HG02623 (cell line): ENCODE measurements around the gene RBM25.
"Not testable (repeated sequence)": the region's sequence is repeated elsewhere in the genome, so short reads cannot be mapped to it uniquely, and the experiment has no call there.

ENCODE experiments used
- ATAC-seq: cut with Tn5 transposase; IDR thresholded peaks from one replicate; pipeline ENCODE4 v1.9.1; 2021; ENCODE audit warnings: moderate library complexity; ENCODE audit not compliant: unreplicated experiment

Gene RBM25

DNA sequence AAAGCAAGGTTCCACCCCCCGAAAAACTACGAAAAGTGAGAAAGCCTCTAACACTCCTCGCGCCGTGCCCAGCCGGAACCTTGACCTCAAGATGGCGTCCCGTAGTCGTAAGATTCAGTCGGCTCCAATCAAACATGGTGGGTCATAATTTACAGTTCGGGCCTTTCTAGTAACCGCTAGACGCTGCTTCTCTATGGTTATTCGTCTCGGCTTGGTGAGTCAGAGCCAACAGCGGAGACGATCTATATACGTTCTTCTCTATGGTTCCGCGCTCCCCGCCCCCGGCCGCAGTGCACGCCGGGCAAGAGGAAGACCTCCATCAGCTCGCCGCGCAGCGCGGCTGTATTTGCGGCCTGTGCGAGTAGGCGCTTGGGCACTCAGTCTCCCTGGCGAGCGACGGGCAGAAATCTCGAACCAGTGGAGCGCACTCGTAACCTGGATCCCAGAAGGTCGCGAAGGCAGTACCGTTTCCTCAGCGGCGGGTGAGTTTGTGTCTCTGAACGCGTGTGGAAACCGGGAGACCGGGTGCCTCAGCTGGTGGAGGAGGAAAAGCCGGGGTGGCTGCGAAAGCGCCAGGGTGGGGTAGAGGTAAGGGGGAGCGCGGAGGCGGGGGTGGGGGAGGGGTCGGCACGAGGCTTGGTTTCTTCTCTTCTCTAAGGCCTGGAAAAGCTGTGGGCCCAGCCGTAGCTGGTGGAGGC, at the start of gene RBM25:
TSS of gene RBM25 (plus strand) at position 311 of the 698 bp plus-strand sequence. CDS start 13,108 bp downstream, outside the sequence.
- ATAC-seq = peak; percentile 93

- not testable (repeated sequence) for ATAC-seq
Measured at GRCh38 chr14:73011189-73011588, 47.1 kb upstream of the RBM25 start.

- ATAC-seq = peak; percentile 47
Measured at GRCh38 chr14:73014105-73014504, 44.2 kb upstream of the RBM25 start.

DNA sequence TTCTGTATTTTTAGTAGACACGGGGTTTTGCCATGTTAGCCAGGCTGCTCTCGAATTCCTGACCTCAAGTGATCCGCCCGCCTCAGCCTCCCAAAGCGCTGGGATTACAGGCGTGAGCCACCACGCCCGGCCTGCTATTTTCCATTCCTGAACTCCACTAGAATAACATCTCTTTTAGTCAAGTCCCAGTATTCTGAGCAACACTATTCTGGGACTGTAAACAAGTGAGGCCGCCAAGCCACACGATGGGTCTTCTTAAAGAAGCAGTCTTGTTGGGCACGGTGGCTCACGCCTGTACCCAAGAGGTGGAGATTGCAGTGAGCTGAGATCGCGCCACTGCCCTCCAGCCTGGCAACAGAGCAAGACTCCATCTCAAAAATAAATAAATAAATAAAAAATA, 42.8 kb upstream of the RBM25 start:
- not testable (repeated sequence) for ATAC-seq

GRCh38 chr14:73016011-73016410, 42.3 kb upstream of the RBM25 start:
- ATAC-seq = not testable (repeated sequence)

DNA sequence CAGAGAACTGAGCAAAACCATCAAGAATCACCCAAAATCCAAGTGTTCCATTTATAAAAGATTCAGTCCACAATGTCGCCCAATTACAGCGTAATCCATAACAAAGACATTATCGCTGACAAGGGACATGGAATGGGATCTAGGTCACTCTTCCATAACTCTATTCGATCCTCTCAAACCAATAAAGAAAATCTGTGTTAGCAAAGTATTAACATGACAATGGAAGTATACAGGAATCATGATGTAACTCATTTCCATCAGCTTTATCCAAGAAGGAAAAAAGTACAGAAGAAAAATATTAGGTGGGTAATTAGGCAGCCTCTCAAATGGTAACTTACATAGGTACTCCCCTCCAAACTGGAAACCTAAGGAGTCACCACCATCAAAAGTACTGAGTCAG, 36.3 kb upstream of the RBM25 start:
- ATAC-seq = no peak

DNA sequence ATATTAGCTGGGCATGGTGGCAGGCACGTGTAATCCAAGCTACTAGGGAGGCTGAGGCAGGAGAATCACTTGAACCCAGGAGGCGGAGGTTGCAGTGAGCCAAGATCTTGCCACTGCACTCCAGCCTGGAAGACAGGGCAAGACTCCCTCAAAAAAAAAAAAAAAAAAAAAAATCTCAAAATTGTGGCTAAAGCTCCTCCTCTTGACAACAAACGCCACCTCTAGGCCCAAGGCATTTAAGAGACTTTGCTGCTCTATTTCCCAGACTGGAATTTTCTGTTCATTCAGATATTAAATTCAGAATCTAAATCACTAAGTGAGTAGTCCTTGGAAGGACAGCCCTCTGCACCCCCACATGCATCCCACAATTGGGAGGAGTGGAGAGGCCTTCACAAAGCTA, 32.8 kb upstream of the RBM25 start:
- ATAC-seq = no peak

GRCh38 chr14:73026243-73026844, 32.0 kb upstream of the RBM25 start:
- no peak for ATAC-seq

DNA sequence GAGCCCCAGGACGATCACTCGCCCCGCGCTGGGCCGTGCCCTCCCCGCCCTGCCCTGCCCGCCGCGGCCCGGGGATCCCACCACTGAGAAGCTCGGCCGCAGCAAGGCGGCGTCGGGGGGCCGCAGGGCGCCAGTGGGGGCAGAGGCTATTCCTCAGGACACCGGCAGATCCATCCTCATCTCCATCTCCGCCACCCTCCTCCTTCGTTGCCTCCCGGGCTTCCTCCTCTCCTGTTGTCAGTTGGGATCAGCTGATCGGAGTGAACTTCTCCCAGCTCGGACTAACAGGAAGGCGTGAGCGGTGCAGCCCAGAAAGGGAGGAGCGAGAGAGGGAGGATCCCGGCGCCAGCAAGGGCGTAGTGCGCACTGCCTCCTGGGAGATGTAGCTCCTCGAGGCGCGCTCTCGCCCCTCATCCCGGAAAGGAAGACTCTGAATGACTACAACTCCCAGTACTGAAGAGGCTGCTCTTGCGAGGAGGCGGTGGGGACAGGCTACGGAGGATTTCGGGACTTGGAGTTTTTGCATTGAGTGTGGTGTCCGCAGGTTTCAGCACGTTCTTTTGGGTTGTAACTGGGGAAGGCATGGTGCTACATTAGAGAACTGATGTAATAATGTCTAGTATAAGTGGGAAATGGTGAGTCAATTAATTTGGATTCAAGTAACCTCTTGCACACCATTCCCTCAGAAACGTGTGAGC, 31.3 kb upstream of the RBM25 start, which contains the start of gene ZFYVE1:
TSS of gene ZFYVE1 (minus strand) at position 262 of the 698 bp plus-strand sequence. CDS start 2,598 bp downstream, outside the sequence.
- ATAC-seq = peak; percentile 98

- no peak for ATAC-seq
Measured at GRCh38 chr14:73027546-73027945, 30.8 kb upstream of the RBM25 start.

DNA sequence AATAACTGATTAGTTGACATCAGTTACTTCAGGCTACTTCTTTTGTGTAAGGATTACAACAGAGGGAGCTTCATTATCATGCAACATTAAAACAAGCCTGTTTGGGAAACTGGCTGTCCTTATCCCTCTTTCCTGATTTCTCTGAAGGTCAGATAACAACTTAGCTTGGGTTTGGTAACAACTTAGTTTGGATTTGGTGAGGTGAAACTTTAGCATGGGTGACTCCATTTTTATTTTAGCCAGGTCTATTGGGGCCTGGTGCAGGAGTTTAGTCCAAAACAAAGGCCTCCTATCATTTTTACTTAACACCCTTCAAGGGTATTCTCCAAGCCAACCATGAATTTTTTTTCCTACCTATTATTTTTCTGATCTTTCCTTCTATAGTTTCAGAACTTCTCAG, 30.4 kb upstream of the RBM25 start:
- no peak for ATAC-seq

GRCh38 chr14:73036706-73037450, 21.5 kb upstream of the RBM25 start:
- ATAC-seq = not testable (repeated sequence)

GRCh38 chr14:73047808-73048207, 10.5 kb upstream of the RBM25 start:
- no peak for ATAC-seq

GRCh38 chr14:73049428-73049827, 8.9 kb upstream of the RBM25 start:
- no peak for ATAC-seq

- ATAC-seq = no peak
Measured at GRCh38 chr14:73055251-73055650, 3.1 kb upstream of the RBM25 start.

- no peak for ATAC-seq
Measured at GRCh38 chr14:73057944-73058223, 450 bp upstream of the RBM25 start.

DNA sequence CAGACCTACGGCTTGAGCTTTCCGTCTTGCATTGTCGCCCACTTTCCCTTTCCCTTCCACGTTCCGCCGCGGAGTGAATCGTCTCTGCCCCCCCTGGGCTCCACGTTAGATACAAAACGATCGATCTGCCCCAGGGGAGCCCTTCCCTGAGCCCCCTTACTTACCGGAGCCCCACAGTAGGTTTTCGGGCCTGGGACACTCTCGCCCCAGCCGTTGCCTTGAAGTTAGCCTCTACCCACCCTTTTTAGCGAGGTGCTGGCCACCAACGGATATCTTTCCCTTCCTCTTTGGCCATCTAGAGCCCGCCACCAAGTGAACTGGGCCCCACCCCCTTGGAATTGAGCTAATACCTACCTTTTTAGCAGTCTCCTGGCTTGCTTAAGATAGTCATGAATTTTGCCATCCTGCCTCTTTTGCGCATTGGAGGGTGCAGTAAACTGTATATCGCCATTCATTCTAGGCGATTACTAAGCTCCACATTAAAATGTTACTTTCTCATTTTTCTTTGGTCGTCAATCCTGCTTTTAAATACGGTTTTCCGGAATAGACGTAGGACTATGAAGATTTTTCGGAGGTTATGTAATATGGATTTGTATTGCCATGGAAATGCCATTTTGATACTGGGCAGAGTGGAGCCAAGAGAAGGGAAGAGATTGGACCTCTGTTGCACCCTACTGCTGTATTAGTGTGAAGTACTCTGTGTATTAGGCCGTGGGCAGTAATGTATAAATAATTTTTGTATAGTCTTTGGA, 764 bp downstream of the RBM25 start:
- no peak for ATAC-seq

GRCh38 chr14:73069585-73069984, 11.3 kb downstream of the RBM25 start:
- ATAC-seq = no peak

- no peak for ATAC-seq
Measured at GRCh38 chr14:73091044-73091443, 32.7 kb downstream of the RBM25 start.

- no peak for ATAC-seq
Measured at GRCh38 chr14:73097421-73097820, 39.1 kb downstream of the RBM25 start.

DNA sequence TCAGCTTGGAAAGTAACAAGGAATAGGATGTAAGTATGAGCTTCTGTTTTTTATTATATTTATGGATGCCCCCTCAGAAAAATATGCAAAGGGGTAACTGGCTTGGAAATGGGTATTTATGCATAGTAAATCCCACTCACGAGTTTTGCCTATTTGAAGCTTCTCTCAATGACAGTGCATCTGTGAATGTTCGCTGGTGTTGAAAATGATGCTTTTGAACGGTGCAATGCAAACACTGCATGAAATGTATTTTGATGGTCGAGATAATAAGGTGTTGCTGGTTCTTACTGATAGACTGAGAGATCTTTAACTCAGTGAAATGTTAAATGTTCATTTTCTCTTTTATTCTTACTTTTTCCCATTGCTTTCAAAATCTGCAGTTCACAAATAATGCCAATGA, 42.0 kb downstream of the RBM25 start:
- no peak for ATAC-seq
